Trophoblast cell (in vitro differentiated cells and primary cell): Measurements from ENCODE around the gene NFATC2.
"Not testable (repeated sequence)": the region's sequence is repeated elsewhere in the genome, so short reads cannot be mapped to it uniquely, and the experiment has no call there.

Experiments
- DNase-seq, 2 donors: peaks; one replicate each; pipeline ENCODE4 v3.0.0-alpha.2; 2016
- H2AFZ ChIP-seq: 2 replicates; pipeline ENCODE4 v1.6.1; 2013; ENCODE audit warnings: low read length, moderate library complexity, mild to moderate bottlenecking; ENCODE audit not compliant: insufficient read depth, poor library complexity
- H2AK5ac ChIP-seq: 2 replicates; pipeline ENCODE4 v1.6.1; 2013; ENCODE audit warnings: mild to moderate bottlenecking, low read length
- H2BK120ac ChIP-seq: 2 replicates; pipeline ENCODE4 v1.6.1; 2013; ENCODE audit warnings: low read length, mild to moderate bottlenecking, moderate library complexity; ENCODE audit not compliant: insufficient read depth, poor library complexity
- H2BK12ac ChIP-seq: 2 replicates; pipeline ENCODE4 v1.6.1; 2013; ENCODE audit warnings: mild to moderate bottlenecking, low read length, moderate library complexity
- H2BK5ac ChIP-seq: 2 replicates; pipeline ENCODE4 v1.6.1; 2013; ENCODE audit warnings: low read length, low read depth, moderate library complexity, mild to moderate bottlenecking; ENCODE audit not compliant: poor library complexity
- H3K14ac ChIP-seq: 2 replicates; pipeline ENCODE4 v1.6.1; 2013; ENCODE audit warnings: mild to moderate bottlenecking, low read length
- H3K18ac ChIP-seq: 2 replicates; pipeline ENCODE4 v1.6.1; 2013; ENCODE audit warnings: mild to moderate bottlenecking, low read length
- H3K23ac ChIP-seq: 2 replicates; pipeline ENCODE4 v1.6.1; 2013; ENCODE audit warnings: low read length
- H3K27ac ChIP-seq: 2 replicates; pipeline ENCODE4 v1.5.1; 2013; ENCODE audit warnings: low read depth, mild to moderate bottlenecking, inconsistent platforms, low read length, moderate library complexity
- H3K27me3 ChIP-seq: 2 replicates; pipeline ENCODE4 v1.6.1; 2013; ENCODE audit warnings: inconsistent platforms, mild to moderate bottlenecking, low read length, moderate library complexity; ENCODE audit not compliant: insufficient read depth
- H3K36me3 ChIP-seq, 2 experiments: 1 replicate in 1 of 2; 2 replicates in 1 of 2; pipeline ENCODE4 v1.6.1; 2013; ENCODE audit warnings: low read length in 2 of 2, mild to moderate bottlenecking in 2 of 2, moderate library complexity in 1 of 2; ENCODE audit not compliant: insufficient read depth in 2 of 2, control insufficient read depth in 1 of 2
- H3K4ac ChIP-seq: 2 replicates; pipeline ENCODE4 v1.6.1; 2013; ENCODE audit warnings: low read depth, mild to moderate bottlenecking, low read length, moderate library complexity
- H3K4me1 ChIP-seq, 2 experiments: 1 replicate in 1 of 2; 2 replicates in 1 of 2; pipeline ENCODE4 v1.6.1; 2013; ENCODE audit warnings: low read length in 2 of 2, mild to moderate bottlenecking in 2 of 2, moderate library complexity in 1 of 2; ENCODE audit not compliant: insufficient read depth in 2 of 2, control insufficient read depth in 1 of 2
- H3K4me2 ChIP-seq: 2 replicates; pipeline ENCODE4 v1.6.1; 2013; ENCODE audit warnings: inconsistent platforms, mild to moderate bottlenecking, low read length, moderate library complexity
- H3K4me3 ChIP-seq: 2 replicates; pipeline ENCODE4 v1.5.1; 2013; ENCODE audit warnings: mild to moderate bottlenecking, low read depth, low read length, inconsistent platforms
- H3K79me1 ChIP-seq: one replicate; pipeline ENCODE4 v1.6.1; 2013; ENCODE audit warnings: low read length
- H3K79me2 ChIP-seq: 2 replicates; pipeline ENCODE4 v1.6.1; 2013; ENCODE audit warnings: low read length, mild to moderate bottlenecking; ENCODE audit not compliant: control insufficient read depth, insufficient read depth, poor library complexity
- H3K9ac ChIP-seq: 2 replicates; pipeline ENCODE4 v1.6.1; 2013; ENCODE audit warnings: mild to moderate bottlenecking, low read length
- H3K9me3 ChIP-seq: 2 replicates; pipeline ENCODE4 v1.6.1; 2013; ENCODE audit warnings: low read depth, mild to moderate bottlenecking, control low read depth, inconsistent platforms, low read length; ENCODE audit not compliant: insufficient read depth
- H4K12ac ChIP-seq: 2 replicates; pipeline ENCODE4 v1.6.1; 2013; ENCODE audit warnings: low read depth, mild to moderate bottlenecking, low read length, moderate library complexity
- H4K8ac ChIP-seq: 2 replicates; pipeline ENCODE4 v1.6.1; 2013; ENCODE audit warnings: low read depth, mild to moderate bottlenecking, low read length, moderate library complexity
- H4K91ac ChIP-seq: one replicate; pipeline ENCODE4 v1.6.1; 2013; ENCODE audit warnings: low read depth, mild to moderate bottlenecking, low read length, moderate library complexity
- WGBS: extraction: QIAGEN DNeasy Blood & Tissue Kit; methylation state at CpG from one replicate; pipeline ENCODE4 v1.1.7; 2013; ENCODE audit warnings: missing lambda C conversion rate; ENCODE audit not compliant: insufficient read length, insufficient coverage; ENCODE audit errors: extremely low coverage; 5-methylcytosine and 5-hydroxymethylcytosine counted together

Gene NFATC2

DNA sequence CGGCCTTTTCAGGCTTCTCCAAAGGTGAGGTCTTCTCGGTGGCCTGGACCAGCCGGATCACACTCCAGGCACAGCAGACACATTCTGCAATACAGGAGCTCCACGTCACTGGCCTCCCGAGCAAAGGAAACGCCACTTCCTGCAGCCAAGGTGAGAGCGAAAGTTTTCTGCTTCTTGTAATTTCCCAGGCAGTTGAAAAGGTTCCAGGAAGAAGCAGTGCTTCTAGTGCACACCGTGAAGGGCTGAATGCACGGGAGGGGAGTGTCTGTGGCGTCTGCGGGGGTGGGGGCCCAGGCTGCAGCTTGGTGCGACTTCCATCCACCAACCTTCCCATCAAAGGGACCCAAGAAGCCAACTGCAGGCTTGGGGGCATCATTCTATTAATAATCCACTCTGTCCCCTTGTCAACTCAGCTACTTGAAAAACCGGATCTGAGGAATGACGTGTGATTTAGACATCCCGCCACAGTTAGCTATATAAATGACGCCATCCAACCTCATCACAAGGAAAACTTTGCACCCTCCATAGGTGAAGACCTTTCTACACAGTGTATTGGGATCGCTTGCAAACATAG, 61.1 kb downstream of the NFATC2 start:
- no peak overlapping the region for H3K4me3 ChIP-seq
- DNase-seq = peak in 1 of 2 donors; percentile 54
- no peaks in the 10 kb centered on the region for H3K79me1 ChIP-seq
- H3K9ac ChIP-seq = no peak overlapping the region
- peaks cover 0 to 2% of the 10 kb centered on the region in 2 experiments for H3K36me3 ChIP-seq
- H2BK12ac ChIP-seq = no peak overlapping the region
- peak overlapping the region; percentile 30 for H3K27ac ChIP-seq
- no peak overlapping the region for H3K18ac ChIP-seq
- H3K79me2 ChIP-seq = no peaks in the 10 kb centered on the region
- peaks cover 5 to 11% of the 10 kb centered on the region in 2 experiments for H3K4me1 ChIP-seq
- no peak overlapping the region for H3K4me2 ChIP-seq
- no peak overlapping the region for H2AK5ac ChIP-seq
- H2BK120ac ChIP-seq = no peak overlapping the region
- H4K91ac ChIP-seq = no peak overlapping the region
- no peaks in the 10 kb centered on the region for H3K9me3 ChIP-seq
- no peak overlapping the region for H4K12ac ChIP-seq
- H3K4ac ChIP-seq = no peak overlapping the region
- no peak overlapping the region for H4K8ac ChIP-seq
- H2AFZ ChIP-seq = no peak overlapping the region
- no peak overlapping the region for H2BK5ac ChIP-seq
- H3K23ac ChIP-seq = no peak overlapping the region
- no peaks in the 10 kb centered on the region for H3K27me3 ChIP-seq
- no CpG with 5 or more reads among the region's 17 CpGs for WGBS
- H3K14ac ChIP-seq = no peak overlapping the region

GRCh38 chr20:51480507-51481270, 61.8 kb downstream of the NFATC2 start:
- H4K8ac ChIP-seq = no peak overlapping the region
- H4K91ac ChIP-seq = no peak overlapping the region
- no peak overlapping the region for H3K23ac ChIP-seq
- H3K14ac ChIP-seq = no peak overlapping the region
- H3K79me2 ChIP-seq = no peaks in the 10 kb centered on the region
- DNase-seq = no peak
- no peak overlapping the region for H3K4me2 ChIP-seq
- H3K18ac ChIP-seq = no peak overlapping the region
- H3K9me3 ChIP-seq = no peaks in the 10 kb centered on the region
- H3K27me3 ChIP-seq = no peaks in the 10 kb centered on the region
- no peak overlapping the region for H4K12ac ChIP-seq
- H2AK5ac ChIP-seq = no peak overlapping the region
- H2AFZ ChIP-seq = no peak overlapping the region
- no peak overlapping the region for H2BK12ac ChIP-seq
- H3K4ac ChIP-seq = no peak overlapping the region
- H3K36me3 ChIP-seq = peaks cover 0 to 2% of the 10 kb centered on the region in 2 experiments
- H3K9ac ChIP-seq = no peak overlapping the region
- no peak overlapping the region for H2BK5ac ChIP-seq
- no peaks in the 10 kb centered on the region for H3K79me1 ChIP-seq
- H3K27ac ChIP-seq = no peak overlapping the region
- no CpG with 5 or more reads among the region's 14 CpGs for WGBS
- no peak overlapping the region for H2BK120ac ChIP-seq
- no peak overlapping the region for H3K4me3 ChIP-seq
- H3K4me1 ChIP-seq = peaks cover 5 to 11% of the 10 kb centered on the region in 2 experiments

GRCh38 chr20:51476106-51476505, 66.4 kb downstream of the NFATC2 start:
- H3K79me1 ChIP-seq, H2BK5ac ChIP-seq, H2BK120ac ChIP-seq, H4K12ac ChIP-seq, H3K18ac ChIP-seq, H2AK5ac ChIP-seq, H3K27me3 ChIP-seq, H3K9me3 ChIP-seq, H3K23ac ChIP-seq, H3K27ac ChIP-seq, H2BK12ac ChIP-seq, DNase-seq, H3K4me2 ChIP-seq, H3K79me2 ChIP-seq, H3K14ac ChIP-seq, H3K4ac ChIP-seq, H3K4me1 ChIP-seq, H3K9ac ChIP-seq, H4K8ac ChIP-seq, H3K4me3 ChIP-seq, H2AFZ ChIP-seq, H4K91ac ChIP-seq: not testable (repeated sequence)
- WGBS = no CpG with 5 or more reads among the region's 1 CpG
- H3K36me3 ChIP-seq = peaks cover 8 to 14% of the 10 kb centered on the region in 2 experiments

DNA sequence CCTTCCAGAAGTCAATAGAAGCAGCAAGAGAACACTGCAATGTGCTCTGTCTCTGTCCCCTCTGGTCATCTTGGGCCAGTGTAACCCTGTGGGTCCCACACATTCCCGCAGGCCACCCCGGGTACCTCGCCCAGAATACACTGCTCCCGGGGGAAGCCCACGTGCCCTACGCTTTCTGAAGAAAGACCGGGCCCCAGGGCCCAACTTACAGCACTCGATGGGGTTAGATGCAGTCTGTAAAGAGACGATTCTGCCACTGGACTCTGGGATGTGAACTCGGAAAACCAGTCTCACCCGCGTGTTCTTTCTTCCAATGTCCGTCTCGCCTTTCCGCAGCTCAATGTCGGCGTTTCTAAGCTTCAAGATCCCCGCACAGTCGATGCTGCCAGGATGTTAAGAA, 68.7 kb downstream of the NFATC2 start:
- no peak overlapping the region for H2AFZ ChIP-seq
- no peak overlapping the region for H3K9ac ChIP-seq
- H2BK5ac ChIP-seq = no peak overlapping the region
- WGBS = no CpG with 5 or more reads among the region's 19 CpGs
- H3K79me1 ChIP-seq = no peaks in the 10 kb centered on the region
- H3K9me3 ChIP-seq = no peaks in the 10 kb centered on the region
- H3K27ac ChIP-seq = no peak overlapping the region
- no peak overlapping the region for H2AK5ac ChIP-seq
- H3K23ac ChIP-seq = no peak overlapping the region
- no peak overlapping the region for H3K14ac ChIP-seq
- no peak for DNase-seq
- no peak overlapping the region for H4K12ac ChIP-seq
- H3K4ac ChIP-seq = no peak overlapping the region
- no peak overlapping the region for H4K91ac ChIP-seq
- H3K36me3 ChIP-seq = peaks cover 11 to 13% of the 10 kb centered on the region in 2 experiments
- H4K8ac ChIP-seq = no peak overlapping the region
- H2BK12ac ChIP-seq = no peak overlapping the region
- H3K79me2 ChIP-seq = no peaks in the 10 kb centered on the region
- H3K4me3 ChIP-seq = no peak overlapping the region
- no peaks in the 10 kb centered on the region for H3K4me1 ChIP-seq
- H2BK120ac ChIP-seq = no peak overlapping the region
- no peaks in the 10 kb centered on the region for H3K27me3 ChIP-seq
- H3K4me2 ChIP-seq = no peak overlapping the region
- H3K18ac ChIP-seq = no peak overlapping the region
